ENCODE results near the gene NR2C1.

DNA sequence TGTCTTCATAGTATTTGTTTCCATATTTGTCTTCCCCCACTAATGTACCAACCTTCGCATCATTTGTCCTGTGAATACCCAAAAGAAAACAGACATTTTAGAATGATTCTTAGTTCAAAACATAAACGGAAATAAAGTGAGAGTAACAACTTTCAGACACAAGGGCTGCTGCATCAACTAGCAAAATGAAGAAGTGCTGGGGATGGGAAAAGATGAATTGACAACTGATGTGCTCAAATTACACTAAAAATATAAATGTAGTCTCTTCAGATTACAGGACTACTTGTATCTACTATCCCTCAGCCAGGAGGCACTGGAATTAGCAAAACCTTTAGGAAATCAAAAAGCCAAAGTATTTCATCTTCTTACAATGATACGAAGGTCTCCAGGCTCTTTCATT is 70.7 kb downstream of the NR2C1 start:
- TF ChIP-seq EZH2 (IDR thresholded peaks at IDR 0.05; ENCODE audit: borderline replicate concordance, low read length) (no peak), CTCF (conservative IDR thresholded peaks at IDR 0.05 in 1 of 2, IDR thresholded peaks at IDR 0.05 in 1 of 2; ENCODE audit: extremely low read depth in 1 of 2, insufficient read depth in 1 of 2, low read depth in 1 of 2, low read length in 2 of 2) (no peak)

Measured in mammary epithelial cell (primary cell).